PFSK-1 (cell line): ENCODE data around the gene TUBA1B.

Experiments used
- POLR2AphosphoS5 ChIP-seq: IDR thresholded peaks from 2 replicates; pipeline ENCODE4 v1.6.1; 2012; ENCODE audit warnings: low read depth, mild to moderate bottlenecking, control low read depth, low read length, moderate library complexity
- SIN3A ChIP-seq: IDR thresholded peaks from 2 replicates; pipeline ENCODE4 v1.6.1; 2012; ENCODE audit warnings: mild to moderate bottlenecking, low read length, moderate library complexity, borderline replicate concordance; ENCODE audit not compliant: insufficient read depth
- TAF1 ChIP-seq: IDR thresholded peaks from 2 replicates; pipeline ENCODE4 v1.6.1; 2012; ENCODE audit warnings: low read length, control low read depth, borderline replicate concordance; ENCODE audit not compliant: insufficient read depth

DNA sequence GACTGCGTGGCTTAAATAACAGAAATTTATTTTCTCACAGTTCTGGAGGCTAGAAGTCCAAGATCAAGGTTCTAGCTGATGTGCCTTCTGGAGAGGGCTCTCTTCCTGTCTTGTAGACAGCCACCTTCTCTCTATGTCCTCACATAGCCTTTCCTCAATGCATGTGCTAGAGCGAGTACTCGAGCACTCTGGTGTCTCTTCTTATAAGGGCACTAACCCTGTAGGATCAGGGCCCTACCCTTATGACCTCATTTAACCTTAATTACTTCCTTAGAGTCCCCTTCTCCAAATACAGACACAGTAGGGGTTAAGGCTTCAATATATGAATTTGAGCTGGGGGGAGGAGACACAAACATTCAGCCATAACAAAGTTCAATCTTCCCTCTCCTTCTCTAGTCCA, 46.8 kb downstream of the TUBA1B start:
- TF ChIP-seq TAF1 (no peak), POLR2AphosphoS5 (no peak), SIN3A (no peak)
